K562 (cell line): Measurements from ENCODE around the gene ABCB9. TPM values are rescaled to one million over a fixed set of nuclear protein-coding genes. Genes with fewer than 3 reads are reported as not detected.
A peak's percentile ranks its signal among the peaks of the same experiment; 100 is the strongest.

Source experiments
- ATAC-seq: fragments of 200-7000 bp; cut with Tn5 transposase; 3 replicates; pipeline ENCODE4 v1.9.1; 2020; ENCODE audit warnings: moderate library complexity
- BruUV-seq: library from RNA; stranded (reverse); fragments of 400-500 nt; replicated peaks from 2 replicates; lab custom pipeline; 2021; lab: Mats Ljungman, UMichigan
- CTCF ChIA-PET: fragments of 300-600 bp; formaldehyde crosslinking; extraction: SDS; loops from one replicate; lab custom pipeline; 2021; ENCODE audit warnings: low intra/inter-chr PET ratio; lab: Yijun Ruan, JAX
- POLR2A ChIA-PET: fragments of 300-600, 350-650 bp; sonication (Branson Sonifier 250); formaldehyde crosslinking; extraction: SDS; loops from one replicate; lab custom pipeline; 2021; ENCODE audit warnings: antibody characterized with exemption, inconsistent platforms; lab: Yijun Ruan, JAX
- DNase-seq, 4 experiments: peaks; one replicate each; pipeline versions ENCODE4 v3.0.0 to v3.0.0-alpha.2; 2011 to 2018; ENCODE audit warnings: low spot score in 3 of 4, mixed read lengths in 3 of 4; ENCODE audit errors: extremely low read depth in 1 of 4
- FAIRE-seq: peaks from 2 replicates; lab custom pipeline; 2011; peaks lifted over from hg19 to GRCh38; lab: Jason Lieb, UNC
- H2AFZ ChIP-seq: 2 replicates; pipeline ENCODE4 v1.6.0; 2011; ENCODE audit warnings: low read depth, low read length, control low read depth, inconsistent platforms
- H3K27ac ChIP-seq: fragments of 200-600 bp; 3 replicates; pipeline ENCODE4 v1.8.0; 2011; ENCODE audit warnings: low read depth, mild to moderate bottlenecking, control low read depth, inconsistent platforms, low read length, moderate library complexity, mixed read lengths; ENCODE audit errors: extremely low read depth
- H3K27me3 ChIP-seq, 2 experiments: fragments of 300-600 bp in 1 of 2; 2 replicates in 1 of 2; 3 replicates in 1 of 2; pipeline versions ENCODE4 v1.6.0 to v1.8.0; 2011; ENCODE audit warnings: inconsistent platforms in 2 of 2, low read length in 2 of 2, mild to moderate bottlenecking in 1 of 2, mixed read lengths in 1 of 2, moderate library complexity in 1 of 2; ENCODE audit not compliant: control insufficient read depth in 2 of 2, insufficient read depth in 2 of 2
- H3K36me3 ChIP-seq: fragments of 300-600 bp; 3 replicates; pipeline ENCODE4 v1.8.0; 2011; ENCODE audit warnings: mild to moderate bottlenecking, low read length, inconsistent platforms; ENCODE audit not compliant: control insufficient read depth, insufficient read depth
- H3K4me1 ChIP-seq, 2 experiments: fragments of 200-600 bp in 1 of 2; replicated peaks in 1 of 2; 2 replicates in 1 of 2; 3 replicates in 1 of 2; pipeline versions ENCODE4 v1.5.1 to v1.8.0; 2011; ENCODE audit warnings: inconsistent platforms in 2 of 2, low read length in 2 of 2, mild to moderate bottlenecking in 1 of 2, mixed read lengths in 1 of 2, moderate library complexity in 1 of 2; ENCODE audit not compliant: control insufficient read depth in 2 of 2, insufficient read depth in 2 of 2
- H3K4me2 ChIP-seq: 2 replicates; pipeline ENCODE4 v1.6.1; 2011; ENCODE audit warnings: low read length, control low read depth, inconsistent platforms, mixed read lengths; ENCODE audit not compliant: insufficient read depth
- H3K4me3 ChIP-seq: fragments of 200-600 bp; sonication (generic), shearing (Covaris generic); 2 replicates; pipeline ENCODE4 v1.5.1; 2016; ENCODE audit warnings: control low read depth, inconsistent platforms
- H3K79me2 ChIP-seq: fragments of 200-600 bp; 3 replicates; pipeline ENCODE4 v1.8.0; 2011; ENCODE audit warnings: low read length, inconsistent platforms; ENCODE audit not compliant: control insufficient read depth, insufficient read depth
- H3K9ac ChIP-seq, 2 experiments: 2 replicates each; pipeline versions ENCODE4 v1.6.0 to v1.6.1; 2011; ENCODE audit warnings: low read depth in 2 of 2, low read length in 2 of 2, control low read depth in 1 of 2, inconsistent platforms in 1 of 2, mild to moderate bottlenecking in 1 of 2, mixed read lengths in 1 of 2; ENCODE audit not compliant: insufficient read depth in 1 of 2
- H3K9me1 ChIP-seq: one replicate; pipeline ENCODE4 v1.6.0; 2011; ENCODE audit warnings: inconsistent platforms, mild to moderate bottlenecking, low read length, moderate library complexity; ENCODE audit not compliant: control insufficient read depth, insufficient read depth
- H3K9me3 ChIP-seq: replicated peaks from 2 replicates; pipeline ENCODE4 v1.5.1; 2011; ENCODE audit warnings: low read depth, low read length, inconsistent platforms; ENCODE audit not compliant: control insufficient read depth, insufficient read depth
- H4K20me1 ChIP-seq: replicated peaks from 2 replicates; pipeline ENCODE4 v1.6.1; 2011; ENCODE audit warnings: low read length, inconsistent platforms, mixed read lengths; ENCODE audit not compliant: control insufficient read depth, insufficient read depth
- CBX8 ChIP-seq: fragments of 200-600 bp; sonication (generic); IDR thresholded peaks from 2 replicates; pipeline ENCODE4 v1.6.1; 2012; ENCODE audit warnings: borderline replicate concordance, mixed run types, low read depth, mild to moderate bottlenecking, moderate library complexity, mixed read lengths, low read length, control low read depth, inconsistent platforms; ENCODE audit not compliant: poor library complexity, severe bottlenecking; ENCODE audit errors: extremely low read depth
- REST ChIP-seq, 2 experiments: fragments of 450-650 bp; formaldehyde crosslinking in 1 of 2; IDR thresholded peaks; 2 replicates each; pipeline versions ENCODE4 v1.4.0 to v1.6.1; 2014 to 2020; ENCODE audit warnings: mild to moderate bottlenecking in 2 of 2, borderline replicate concordance in 1 of 2, low read depth in 1 of 2
- ZNF124 ChIP-seq: sonication (generic); formaldehyde crosslinking; IDR thresholded peaks from 2 replicates; pipeline ENCODE4 v1.8.1; 2022; ENCODE audit warnings: missing genetic modification reagents
- WGBS: fragments of 100-300 bp; shearing (Covaris generic); methylation state at CpG from one replicate; pipeline ENCODE4 v1.1.6; 2016; ENCODE audit warnings: low coverage, mixed read lengths; ENCODE audit not compliant: insufficient coverage; ENCODE audit errors: missing lambda C conversion rate; 5-methylcytosine and 5-hydroxymethylcytosine counted together
- in situ Hi-C: fragments of 300-500 bp; cut with MboI; formaldehyde crosslinking; loops from 4 replicates; pipeline ENCODE4 v1.15.0; 2018; ENCODE audit warnings: inconsistent platforms, mixed read lengths
- intact Hi-C: fragments of 100-400 bp; cut with micrococcal nuclease; formaldehyde crosslinking; loops from 2 replicates; pipeline ENCODE4 v1.14.2; 2022
- polyA plus RNA-seq, 8 experiments: library from polyadenylated mRNA; depleted of rRNA in 4 of 8; stranded (reverse) in 5 of 8; unstranded in 3 of 8; fragments of >200 nt; fragmentation: Nextera tagmentation in 2 of 8; fragmentation: Illumina TruSeq in 1 of 8; extraction: Ambion mirVana in 2 of 8; extraction: Trizol in 1 of 8; gene quantifications; 2 replicates each; pipeline versions ENCODE4 v1.2.1 to v1.2.3, GENCODE V29; 2011 to 2014; ENCODE audit warnings: inconsistent platforms in 1 of 8, missing spikeins in 1 of 8
- total RNA-seq, 7 experiments: library from RNA; depleted of rRNA in 6 of 7; stranded (reverse); fragments of >200 nt in 6 of 7; fragmentation: Illumina TruSeq in 2 of 7; extraction: Trizol in 2 of 7; gene quantifications; 2 replicates each; pipeline versions ENCODE4 v1.2.1 to v1.2.3, GENCODE V29; 2011 to 2021; ENCODE audit warnings: low replicate concordance in 1 of 7
- TF ChIP-seq, protein P1 (sequence below): fragments of 450-650 bp; IDR thresholded peaks from 2 replicates; pipeline ENCODE4 v1.6.1; 2017; ENCODE audit warnings: antibody characterized with exemption

ABCB9 gene
- total and polyA plus RNA-seq, 9 of the 15 experiments (the other 6 are each of a cell fraction or from before 2014, with no cell fraction given): 0.20 to 12.6 (median 6.2) TPM

DNA sequence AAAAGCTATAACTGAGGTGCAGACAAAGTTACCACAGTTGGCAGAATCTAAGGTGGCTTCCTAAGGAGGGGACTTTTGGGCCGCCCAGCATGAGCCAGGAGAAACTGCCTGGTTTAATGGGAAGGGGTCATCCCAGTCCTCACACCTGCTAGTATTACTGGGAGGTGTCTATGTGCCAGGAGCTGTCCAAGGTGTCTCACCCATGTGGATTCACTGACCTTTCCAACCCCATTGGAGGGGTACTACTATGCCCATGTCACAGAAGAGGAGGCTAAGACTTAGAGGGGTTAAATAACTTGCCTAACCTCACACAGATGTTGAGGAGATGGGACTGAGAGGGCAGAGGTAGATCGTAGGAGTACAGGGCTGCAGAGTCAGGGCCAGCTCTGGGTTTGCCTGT is 10.2 kb downstream of the ABCB9 start:
- WGBS: 63% methylated on average over 2 of the region's 2 CpGs
- Histone ChIP-seq H3K27ac (no peak overlapping the region), H3K9me1 (peaks cover 4% of the 10 kb centered on the region), H3K4me2 (no peak overlapping the region), H3K4me1 (peaks cover 0 to 6% of the 10 kb centered on the region in 2 experiments; a peak in 2 of 5 replicates), H3K79me2 (no peaks in the 10 kb centered on the region), H3K36me3 (peaks cover 16% of the 10 kb centered on the region; the same call in 2 of the 3 replicates), H2AFZ (no peak overlapping the region), H3K9me3 (no peaks in the 10 kb centered on the region), H4K20me1 (peaks cover 6% of the 10 kb centered on the region), H3K9ac (no peak overlapping the region), H3K27me3 (no peaks in the 10 kb centered on the region), H3K4me3 (no peak overlapping the region)
- no peak for ATAC-seq
- FAIRE-seq: no peak
- intact Hi-C loops (no loop called here), in situ Hi-C loops (loop anchor here (5.0 to 10.0 kb wide), 2 partner anchors 101 to 164 kb away; no protein-coding TSS in a partner anchor)
- ChIA-PET CTCF (no interaction called here), POLR2A (interaction anchor here (0.6 to 1.4 kb wide), 2 partner anchors 277 to 327 kb away, joined by 3 to 4 read pairs; partner anchors contain the start of genes MPHOSPH9 and MTRFR)
- no peak for TF ChIP-seq ZNF124 (CRISPR knock-in tag)
- TF ChIP-seq, protein P1, sequence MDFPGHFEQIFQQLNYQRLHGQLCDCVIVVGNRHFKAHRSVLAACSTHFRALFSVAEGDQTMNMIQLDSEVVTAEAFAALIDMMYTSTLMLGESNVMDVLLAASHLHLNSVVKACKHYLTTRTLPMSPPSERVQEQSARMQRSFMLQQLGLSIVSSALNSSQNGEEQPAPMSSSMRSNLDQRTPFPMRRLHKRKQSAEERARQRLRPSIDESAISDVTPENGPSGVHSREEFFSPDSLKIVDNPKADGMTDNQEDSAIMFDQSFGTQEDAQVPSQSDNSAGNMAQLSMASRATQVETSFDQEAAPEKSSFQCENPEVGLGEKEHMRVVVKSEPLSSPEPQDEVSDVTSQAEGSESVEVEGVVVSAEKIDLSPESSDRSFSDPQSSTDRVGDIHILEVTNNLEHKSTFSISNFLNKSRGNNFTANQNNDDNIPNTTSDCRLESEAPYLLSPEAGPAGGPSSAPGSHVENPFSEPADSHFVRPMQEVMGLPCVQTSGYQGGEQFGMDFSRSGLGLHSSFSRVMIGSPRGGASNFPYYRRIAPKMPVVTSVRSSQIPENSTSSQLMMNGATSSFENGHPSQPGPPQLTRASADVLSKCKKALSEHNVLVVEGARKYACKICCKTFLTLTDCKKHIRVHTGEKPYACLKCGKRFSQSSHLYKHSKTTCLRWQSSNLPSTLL: no peak
- peak; percentile 73 for TF ChIP-seq REST (IDR thresholded peaks at IDR 0.05; ENCODE audit: borderline replicate concordance)
- TF ChIP-seq REST (CRISPR knock-in tag; IDR thresholded peaks at IDR 0.05; ENCODE audit: low read depth): no peak
- no peak for TF ChIP-seq CBX8
- peak in 1 of 4 experiments; percentile 9 for DNase-seq
- BruUV-seq: no TSS peak
